ENCODE data around the gene TBX4.
A peak's percentile ranks its signal among the peaks of the same experiment; 100 is the strongest.
"Not testable (repeated sequence)": the region's sequence is repeated elsewhere in the genome, so short reads cannot be mapped to it uniquely, and the experiment has no call there.

Gene TBX4

DNA sequence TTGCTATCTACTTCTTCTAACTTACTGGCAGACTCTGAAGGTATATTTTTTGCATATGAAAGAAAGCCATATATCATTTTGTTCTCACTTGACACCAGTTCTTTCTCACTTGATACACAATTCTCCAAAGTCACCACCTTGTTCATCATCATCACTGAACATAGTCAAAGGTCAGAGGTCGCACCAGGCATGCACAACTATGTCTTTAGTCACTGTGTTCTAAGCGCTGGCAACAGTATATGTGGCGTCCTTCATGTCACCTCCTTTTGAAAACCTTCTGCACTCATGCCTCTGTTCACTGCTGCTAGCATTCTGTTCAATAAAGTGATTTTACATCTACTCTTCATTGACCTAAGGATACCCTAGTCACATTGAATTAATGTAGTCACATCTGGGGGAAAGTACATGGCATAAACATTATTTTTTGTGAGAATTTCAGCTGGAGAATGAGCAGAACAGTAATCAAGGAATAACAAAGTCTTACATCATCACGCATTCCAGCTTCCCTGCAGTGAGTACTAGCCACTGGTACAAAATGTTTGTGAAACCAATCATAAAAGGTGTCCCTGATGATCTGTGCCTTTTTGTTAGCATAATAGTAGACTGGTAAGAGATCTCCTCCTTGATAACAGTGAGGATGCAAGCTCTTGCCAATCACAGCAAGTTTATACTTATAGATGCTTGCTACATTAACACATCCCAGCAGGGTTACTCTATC, 20.5 kb upstream of the TBX4 start:
- DNase-seq: no peak

DNA sequence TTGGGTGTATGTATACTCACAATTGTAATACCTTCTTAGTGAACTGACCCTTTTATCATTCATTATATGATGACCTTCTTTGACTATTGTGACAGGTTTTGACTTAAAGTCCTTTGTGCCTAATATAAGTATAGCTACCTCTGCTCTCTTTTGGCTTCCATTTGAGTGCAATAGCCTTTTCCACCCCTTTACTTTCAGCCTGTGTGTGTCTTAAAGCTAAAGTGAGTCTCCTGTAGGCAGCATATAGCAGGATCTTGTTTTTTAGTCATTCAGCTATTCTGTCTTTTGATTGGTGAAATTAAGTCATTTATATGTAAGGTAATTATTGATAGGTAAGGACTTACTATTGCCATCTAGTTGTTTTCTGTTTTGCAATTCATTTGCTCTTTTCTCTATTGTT, 15.9 kb upstream of the TBX4 start:
- DNase-seq: no peak

DNA sequence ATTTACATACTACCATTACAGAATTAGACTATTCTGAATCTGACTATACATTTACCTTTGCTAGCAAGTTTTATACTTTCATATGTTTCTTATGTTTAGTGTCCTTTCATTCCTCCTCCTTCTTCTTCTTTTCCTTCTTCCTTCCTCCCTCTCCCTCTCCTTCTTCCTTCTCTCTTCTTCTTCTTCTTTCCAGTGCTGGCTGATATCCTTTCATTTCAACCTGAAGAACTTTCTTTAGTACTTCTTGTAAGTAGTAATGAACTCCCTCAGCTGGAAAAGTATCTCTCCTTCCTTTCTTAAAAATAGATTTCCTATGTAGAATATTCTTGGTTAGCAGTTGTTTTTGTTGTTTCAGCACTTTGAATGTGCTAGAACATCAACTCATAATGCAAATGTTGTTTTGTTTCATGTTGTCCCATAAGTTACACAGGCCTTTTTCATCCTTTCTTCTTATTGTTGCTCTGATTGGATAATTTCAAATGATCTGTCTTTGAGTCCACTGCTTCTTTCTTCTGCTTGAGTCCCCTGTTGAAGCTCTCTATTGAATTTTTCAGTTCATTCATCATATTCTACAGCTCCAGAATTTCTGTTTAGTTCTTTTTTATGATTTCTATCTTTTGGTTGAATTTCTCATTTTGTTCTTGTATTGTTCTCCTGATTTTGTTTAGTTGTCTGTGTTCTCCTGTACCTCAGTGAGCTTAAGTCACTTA, 15.1 kb upstream of the TBX4 start:
- no peak for DNase-seq

DNA sequence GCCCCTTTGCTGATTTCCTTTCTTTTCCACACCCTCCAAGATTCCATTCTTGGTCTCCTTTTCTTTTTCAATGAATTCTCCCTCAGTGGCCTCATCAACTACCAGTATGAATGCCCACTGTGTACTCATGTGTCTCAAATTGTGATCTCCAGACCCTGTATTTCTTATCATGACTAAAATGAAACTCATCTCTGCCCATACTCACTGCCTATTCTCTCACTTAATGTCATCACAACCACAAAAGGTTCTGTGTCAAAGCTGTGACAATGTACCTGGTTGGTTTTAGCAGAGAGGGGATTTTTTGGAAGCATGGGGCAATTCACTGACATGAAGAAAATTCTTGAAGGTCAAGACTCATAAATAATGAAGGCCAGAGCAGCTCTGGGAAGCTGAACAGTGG, 11.5 kb upstream of the TBX4 start:
- DNase-seq: no peak

DNA sequence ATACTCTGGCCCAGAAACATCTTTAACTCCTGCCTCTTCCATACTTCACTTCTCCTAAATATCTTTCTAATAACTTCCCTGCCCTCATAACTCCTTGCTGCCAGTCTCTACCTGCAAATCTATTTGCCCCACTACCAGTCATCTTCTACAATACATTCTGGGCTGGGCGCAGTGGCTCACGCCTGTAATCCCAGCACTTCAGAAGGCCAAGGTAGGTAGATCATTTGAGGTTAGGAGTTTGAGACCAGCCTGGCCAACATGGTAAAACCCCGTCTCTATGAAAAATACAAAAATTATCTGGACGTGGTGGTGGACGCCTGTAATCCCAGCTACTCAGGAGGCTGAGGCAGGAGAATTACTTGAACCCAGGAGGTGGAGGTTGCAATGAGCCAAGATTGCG, 10.7 kb upstream of the TBX4 start:
- DNase-seq: not testable (repeated sequence)

DNA sequence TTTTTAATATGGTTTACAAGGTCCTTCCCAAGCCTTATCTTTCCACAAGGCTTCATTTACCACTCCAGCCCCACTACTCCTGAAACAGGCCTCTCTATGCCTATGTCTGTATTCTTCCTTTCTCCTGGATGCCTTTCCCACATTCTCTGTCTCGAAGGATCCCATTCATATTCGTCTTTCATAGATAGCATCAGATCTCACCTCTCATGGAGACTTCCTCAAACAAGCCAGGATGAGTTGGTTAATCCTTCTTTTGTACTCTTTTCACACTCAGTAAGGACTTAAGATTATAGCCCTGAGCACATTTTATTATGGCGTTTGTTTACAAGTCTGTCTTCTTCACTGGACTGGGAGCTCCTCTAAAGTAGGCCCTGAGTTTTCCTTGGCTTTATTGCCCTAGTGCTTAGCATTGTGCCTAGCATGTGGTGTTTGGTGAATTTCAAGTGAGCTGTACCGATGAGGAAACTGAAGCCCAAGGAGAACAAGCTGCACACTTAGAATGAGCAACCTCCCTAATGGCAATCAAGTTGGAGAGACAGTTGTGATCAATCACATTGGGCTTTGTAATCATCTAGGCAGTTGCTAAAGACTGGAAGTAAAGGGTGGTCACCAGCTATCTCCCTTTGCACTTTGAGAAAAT, 10.0 kb upstream of the TBX4 start:
- DNase-seq: no peak

DNA sequence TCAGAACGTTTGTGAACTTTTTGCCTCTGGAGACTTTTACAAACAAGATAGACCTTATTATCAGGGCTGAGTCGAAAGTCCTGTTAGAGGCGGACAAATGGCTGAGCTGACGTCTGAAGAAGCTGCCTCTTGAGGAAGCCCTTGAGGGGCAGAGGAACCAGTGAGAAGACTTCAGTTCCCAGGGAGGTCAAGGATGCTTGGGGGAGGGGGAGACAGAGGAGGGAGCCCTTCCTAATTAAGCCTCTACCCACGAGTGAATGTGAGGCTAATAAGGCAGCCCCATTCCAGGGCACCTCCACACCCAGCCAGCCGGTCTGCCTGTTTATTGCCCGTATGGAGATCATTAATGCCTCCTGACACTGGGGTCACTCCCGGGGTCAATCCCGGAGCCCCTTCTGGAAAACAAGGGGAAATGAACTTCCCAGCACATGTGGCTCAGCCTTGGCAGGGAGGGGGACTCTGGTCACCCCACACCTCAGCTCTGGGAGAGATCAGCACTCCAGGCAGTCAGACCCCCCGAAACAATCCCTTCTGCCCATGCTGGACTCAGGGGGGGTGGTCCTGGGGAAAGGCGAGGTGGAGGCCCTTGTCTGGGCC, 9.2 kb upstream of the TBX4 start:
- peak; percentile 19 for DNase-seq

DNA sequence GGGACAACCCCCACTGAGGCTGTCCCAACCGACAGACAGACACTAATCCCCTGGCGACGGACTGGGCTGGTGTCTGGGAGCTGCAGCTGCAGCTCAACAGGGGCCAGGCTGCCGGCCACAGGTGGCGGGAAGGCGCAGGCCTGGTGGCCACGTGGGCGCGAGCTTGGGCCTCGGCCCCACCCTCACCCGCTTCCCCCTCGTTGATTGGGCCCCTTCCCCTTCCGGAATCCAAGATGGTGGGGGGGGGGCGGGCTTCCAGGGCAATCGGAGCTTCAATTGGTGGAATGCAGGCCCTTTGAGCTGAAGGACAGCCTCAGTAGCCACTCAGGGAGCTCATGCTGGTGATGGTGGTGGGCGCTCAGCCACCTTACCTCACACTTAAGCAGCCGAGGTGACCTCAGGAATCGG, 8.7 kb upstream of the TBX4 start:
- peak; percentile 51 for DNase-seq

DNA sequence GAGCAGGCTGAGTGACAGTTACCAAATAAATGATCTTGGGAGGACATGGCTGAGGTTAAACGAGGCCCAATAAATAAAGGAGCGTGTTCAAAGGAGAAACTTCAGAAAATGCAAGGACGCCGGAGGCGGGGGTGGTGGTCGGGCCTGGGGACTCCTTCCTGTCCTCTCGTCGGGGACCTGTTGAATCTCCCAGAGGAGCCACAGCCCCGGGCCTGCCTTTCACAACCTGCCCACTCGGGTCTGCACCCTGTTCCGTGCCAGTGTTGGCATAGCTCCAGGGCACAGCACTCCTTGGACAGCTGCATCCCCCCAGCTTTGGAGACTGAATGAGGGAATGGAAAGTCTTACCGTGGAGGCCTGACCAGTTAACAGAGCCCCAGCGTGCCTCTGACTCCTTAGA, 8.1 kb upstream of the TBX4 start:
- DNase-seq: no peak

DNA sequence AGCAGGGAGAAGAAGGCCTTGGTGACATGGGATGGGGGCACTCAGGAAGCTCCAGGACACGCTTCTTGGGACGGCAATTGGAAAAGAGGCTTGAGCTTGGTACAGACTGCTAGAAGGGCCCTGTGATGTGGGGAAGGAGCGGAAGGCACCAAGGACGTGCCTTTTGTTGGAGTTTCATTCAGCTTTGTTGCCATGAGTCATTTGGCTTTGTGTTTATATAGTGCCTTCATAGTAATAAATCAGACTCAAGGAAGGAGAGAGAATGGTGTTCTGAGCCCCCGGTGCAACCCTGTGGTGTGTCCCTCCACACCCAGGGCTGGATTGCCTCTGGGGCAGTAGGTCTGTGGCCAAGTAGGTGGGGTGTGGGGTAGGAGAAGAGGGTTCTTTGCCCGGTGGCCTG, 7.4 kb upstream of the TBX4 start:
- no peak for DNase-seq

DNA sequence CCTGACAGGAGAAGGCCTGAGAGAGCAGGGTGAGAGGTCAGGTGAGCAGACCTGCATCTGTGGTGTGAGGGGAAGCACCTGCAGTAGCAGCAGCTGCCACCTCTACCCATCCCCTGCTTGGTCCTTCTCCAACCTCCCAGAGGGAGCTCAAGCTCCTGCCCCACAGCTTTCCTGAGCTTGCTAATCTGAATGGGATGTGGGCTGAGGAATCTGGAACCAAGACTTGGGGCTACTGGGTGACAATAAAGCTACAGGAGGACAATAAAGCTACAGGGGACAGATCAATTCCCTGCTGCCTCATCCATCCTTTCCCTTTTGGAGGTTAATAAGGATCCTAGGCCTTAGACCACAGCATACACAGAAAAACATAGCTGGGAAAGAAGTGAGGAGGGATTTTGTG, 4.9 kb upstream of the TBX4 start:
- DNase-seq: no peak

DNA sequence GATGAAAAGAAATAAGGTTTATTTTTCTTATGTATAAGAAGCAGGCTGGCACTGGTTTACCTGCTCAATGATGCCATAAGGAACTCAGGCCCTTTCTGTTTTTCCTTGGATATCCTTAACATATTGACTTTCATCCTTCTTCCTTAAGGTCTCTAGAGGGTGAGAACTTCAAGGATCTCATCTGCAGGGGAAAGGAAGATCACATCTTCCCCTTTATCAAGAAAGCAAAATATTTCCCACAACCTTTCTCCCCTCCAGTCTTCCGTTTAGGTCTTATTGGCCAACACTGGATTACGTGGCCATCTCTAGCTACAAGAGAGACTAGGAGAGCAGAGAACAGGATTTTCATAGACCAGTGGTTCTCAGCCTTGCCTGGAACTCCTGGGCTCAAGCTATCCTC, 4.2 kb upstream of the TBX4 start:
- no peak for DNase-seq

DNA sequence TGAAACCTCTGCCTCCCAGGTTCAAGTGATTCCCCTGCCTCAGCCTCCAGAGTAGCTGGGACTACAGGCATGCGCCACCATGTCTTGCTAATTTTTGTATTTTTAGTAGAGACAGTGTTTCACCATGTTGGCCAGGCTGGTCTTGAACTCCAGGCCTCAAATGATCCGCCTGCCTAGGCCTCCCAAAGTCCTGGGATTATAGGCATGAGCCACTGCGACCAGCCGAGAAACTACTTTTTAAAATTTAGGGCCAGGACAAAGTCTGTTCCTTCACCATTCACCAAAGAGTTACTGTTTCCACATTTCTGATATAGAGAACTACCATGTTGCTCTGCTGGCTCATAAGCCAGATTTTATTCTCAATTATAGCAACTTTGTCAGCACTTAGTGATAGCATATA, 3.1 kb upstream of the TBX4 start:
- DNase-seq: not testable (repeated sequence)

DNA sequence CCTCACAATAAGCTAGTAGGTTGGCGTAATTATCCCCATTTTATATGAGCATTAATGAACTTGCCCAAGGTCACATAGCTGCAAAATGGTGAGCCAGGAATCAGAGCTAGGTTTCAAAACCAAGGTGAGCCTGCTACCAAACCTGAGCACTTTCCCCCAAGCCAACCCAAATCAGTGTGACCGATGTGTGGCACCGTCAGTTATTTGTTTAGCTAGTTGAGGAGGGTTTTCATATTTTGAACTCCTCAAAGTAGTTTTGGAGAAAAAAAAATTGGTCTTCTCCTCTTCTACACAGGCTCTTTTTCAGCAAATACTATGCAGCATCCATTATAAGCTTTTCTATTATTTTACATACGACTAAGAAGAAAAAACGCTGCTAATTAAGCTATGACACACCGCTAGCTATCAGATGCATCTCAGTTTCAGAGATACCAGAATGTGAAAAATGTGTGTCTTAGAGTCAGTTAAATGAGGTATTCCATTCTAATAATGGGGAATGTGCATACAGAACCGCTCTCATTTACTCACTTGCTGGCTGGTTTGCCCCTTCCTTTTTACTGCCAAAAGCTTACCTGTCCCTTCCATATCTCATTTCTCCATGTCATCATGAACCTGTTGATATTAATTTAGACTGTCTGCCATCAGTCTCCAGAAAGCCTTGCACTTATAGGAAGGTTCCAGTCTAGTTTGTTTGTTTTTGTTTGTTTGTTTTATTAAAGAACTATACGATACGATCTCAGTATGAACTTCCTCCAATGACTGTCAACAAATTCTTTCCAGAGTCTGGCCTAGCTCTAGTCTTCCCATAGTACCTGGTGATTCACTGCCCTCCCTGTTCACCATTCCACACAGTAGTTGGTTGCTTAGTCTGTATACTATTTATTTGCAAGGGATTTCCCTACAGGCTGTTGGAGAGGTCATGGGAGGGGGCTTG, 2.2 kb upstream of the TBX4 start:
- DNase-seq: no peak

DNA sequence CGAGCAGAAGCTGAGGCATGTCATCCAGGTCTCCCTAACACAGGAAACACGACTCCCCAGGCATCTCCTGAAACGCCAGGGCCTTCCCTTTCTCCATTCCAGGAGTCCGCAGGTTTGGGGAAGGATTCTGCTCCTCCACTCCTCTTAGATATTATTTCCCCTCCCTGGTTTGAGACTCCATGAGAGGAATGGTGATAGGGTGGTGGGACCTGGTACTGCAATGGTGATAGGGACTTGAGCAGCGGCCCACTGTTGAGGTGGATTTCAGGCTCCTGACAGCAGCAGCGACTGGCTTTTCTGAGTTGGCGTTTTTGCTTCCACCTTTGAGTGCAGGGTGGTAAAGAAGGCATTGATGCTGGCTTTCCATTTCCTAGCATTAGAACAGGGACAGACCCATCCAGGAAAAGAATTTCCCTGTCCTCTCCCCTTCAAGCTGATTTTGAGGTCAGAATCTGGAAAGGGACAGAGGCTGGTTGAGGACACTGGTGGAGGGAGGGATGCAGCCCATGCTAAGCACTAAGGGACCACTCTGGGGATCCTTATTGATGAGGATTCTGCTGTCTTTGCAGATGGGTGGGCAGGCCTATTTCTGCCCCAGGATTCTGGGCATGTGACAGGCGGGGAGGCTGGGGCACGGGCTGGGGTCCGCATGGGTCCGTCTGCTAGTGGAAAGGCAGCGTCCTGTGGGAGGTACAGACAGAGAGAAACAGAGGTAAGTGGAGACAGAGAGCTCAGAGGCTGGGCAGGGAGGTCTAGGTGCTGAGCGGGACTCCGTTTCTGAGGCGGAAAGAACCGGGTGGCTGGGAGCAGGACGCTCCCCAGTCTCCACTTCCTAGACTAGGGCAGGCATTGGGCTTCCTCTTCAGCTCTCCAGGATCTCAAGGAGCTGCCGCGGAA, 1.3 kb upstream of the TBX4 start:
- DNase-seq: peak; percentile 41

DNA sequence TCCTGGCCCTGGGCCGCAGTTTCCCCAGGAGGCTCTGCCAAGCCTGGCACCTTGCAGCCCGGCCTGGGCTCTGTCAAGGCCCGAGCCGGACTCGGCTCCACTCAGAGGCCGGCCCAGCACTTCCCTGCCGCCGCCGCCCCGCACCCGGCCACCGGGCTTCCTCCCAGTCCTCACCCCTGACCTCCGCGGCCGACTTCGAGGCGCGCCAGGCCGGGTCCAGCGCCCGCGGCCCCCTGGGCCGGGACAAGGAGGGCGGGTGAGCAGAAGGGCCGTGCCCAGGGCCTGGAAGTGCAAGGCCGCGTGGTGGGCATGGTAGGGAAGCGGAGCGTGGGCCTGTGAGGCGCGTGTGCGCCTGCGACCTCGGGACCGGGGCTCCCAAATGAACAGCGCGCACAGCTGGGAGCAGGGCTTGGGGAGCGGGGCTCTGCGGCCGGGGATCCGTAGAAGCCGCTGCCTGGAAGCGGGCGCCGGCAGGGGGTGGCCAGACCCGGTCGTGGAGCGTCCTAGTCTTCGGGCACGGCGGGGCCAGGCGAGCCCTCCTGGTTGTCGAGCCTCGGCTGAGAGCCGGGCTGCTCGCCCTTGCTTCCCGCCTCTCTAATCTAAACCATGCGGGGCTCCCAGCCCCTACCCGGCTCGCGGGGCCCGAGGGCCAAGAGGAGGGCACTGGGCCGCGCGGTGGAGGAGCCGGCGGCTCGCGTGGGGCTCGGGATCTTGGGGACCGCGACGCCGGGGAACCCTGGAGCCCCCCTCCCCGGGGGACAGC, 503 bp upstream of the TBX4 start:
- peak; percentile 73 for DNase-seq

DNA sequence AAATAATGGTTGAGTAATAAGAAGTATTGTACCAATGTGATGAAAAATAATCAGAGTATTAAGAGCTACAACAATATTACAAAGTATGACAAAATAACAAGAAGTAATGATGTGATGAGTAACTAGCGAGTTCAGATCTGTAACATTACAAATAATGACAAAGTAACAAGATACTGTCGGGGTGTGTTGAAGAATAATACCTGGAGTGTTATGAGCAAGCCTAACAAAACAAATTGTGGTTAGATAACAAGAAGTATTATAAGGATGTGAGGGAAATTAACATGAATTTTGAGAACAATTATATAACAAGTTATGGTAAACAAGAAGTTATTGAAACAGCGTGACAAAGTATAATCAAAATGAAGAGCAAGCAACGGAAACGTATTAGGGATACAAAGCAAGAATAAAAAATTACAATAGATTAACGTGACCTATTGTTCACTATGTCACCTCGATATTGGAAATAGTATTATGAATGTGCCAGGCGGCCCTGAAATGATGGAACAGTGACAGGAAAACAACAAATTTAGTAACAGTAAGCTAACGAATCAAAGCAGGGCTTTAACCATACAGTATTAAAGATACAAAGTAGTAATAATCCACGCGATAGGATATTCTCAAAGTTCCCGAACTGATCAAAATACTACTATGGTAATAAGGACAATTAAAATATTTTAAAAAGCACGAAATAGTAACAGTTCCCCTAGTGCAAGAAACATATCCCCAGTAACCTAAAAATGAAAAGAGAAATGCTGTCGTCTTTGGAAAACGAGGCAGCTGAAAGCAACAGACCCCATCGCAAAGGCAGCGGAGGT, 1.6 kb downstream of the TBX4 start:
- DNase-seq: peak; percentile 77

DNA sequence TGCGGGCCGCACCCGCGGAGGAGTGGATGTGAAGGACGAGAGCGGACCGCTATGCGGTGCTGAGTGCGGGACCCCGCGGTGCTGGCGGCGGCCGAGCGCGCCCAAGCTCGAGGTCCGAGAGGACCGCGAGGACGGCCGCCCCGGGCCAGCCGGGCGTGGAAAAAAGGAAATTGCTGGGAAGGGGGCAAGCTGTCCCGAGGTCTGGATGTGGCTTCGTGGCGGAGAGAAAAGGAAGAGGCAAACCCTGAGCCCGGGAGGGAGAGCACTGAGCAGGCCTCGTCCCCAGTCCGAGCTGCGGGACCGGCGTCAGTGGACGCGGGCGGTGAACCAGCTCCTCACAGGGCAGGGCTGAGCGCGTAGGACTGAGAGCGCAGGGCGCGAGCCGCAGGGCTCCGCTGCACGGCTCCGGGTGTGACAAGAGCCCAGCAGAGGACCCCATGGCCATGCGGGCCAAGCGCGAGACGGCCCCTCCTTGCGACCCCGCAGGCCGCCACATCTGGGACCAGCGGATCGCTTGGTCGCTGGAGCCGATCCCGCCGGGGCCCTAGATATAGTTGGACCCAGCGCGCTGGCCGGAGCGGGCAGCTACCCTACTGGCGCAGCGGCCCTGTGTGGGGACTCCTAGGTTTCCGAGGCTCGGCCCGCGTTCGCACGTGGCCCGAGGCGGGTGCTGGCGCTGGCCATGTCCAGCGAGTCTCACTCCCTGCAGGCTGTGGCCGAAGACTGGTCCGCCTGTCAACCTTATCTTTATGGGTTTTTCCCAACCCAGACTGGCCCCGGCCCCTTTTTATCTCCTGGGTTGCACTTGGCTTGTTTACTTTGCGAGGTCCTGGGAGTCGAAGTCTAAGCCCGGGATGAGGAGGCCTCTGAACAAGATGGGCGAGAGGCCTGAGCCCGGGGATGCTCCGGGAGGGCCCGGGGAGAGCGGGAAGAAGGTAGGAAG, 2.4 kb downstream of the TBX4 start:
- peak; percentile 76 for DNase-seq

Data from eye (tissue), 1 donor.